ENCODE results near the gene OST4. TPM values are rescaled to one million over a fixed set of nuclear protein-coding genes. Genes with fewer than 3 reads are reported as not detected.

Gene OST4
- total RNA-seq, 1 experiment from 2014 or later, result 257 TPM

GRCh38 chr2:27089111-27089954 is 17.9 kb upstream of the OST4 start:
- BruUV-seq (replicated peaks), result no TSS peak
- no peaks in the 10 kb centered on the region for H3K36me3 Mint-ChIP-seq (ENCODE audit: insufficient read depth, unreplicated experiment)
- DNase-seq (ENCODE audit: unreplicated experiment), result no peak
- intact Hi-C loops (cut with micrococcal nuclease), result no loop called here
- no peak overlapping the region for H3K4me3 Mint-ChIP-seq (ENCODE audit: unreplicated experiment)
- ChIA-PET CTCF (interaction anchor here (0.6 to 1.6 kb wide), 8 partner anchors 9 to 412 kb away, joined by 3 to 7 read pairs (median 4); no protein-coding TSS in a partner anchor), POLR2A (no interaction called here)
- no peak overlapping the region for H3K27ac Mint-ChIP-seq (ENCODE audit: low read depth, unreplicated experiment)
- H3K9me3 Mint-ChIP-seq (ENCODE audit: unreplicated experiment), result no peaks in the 10 kb centered on the region
- H3K27me3 Mint-ChIP-seq (ENCODE audit: insufficient read depth, unreplicated experiment), result no peaks in the 10 kb centered on the region
- no peaks in the 10 kb centered on the region for H3K4me1 Mint-ChIP-seq (ENCODE audit: insufficient read depth, unreplicated experiment)
- no peak for TF ChIP-seq CTCF (IDR thresholded peaks at IDR 0.05; ENCODE audit: unreplicated experiment)

- ChIA-PET CTCF (interaction anchor here (0.7 to 2.0 kb wide), 6 partner anchors 8 to 215 kb away, joined by 3 to 22 read pairs (median 3); no protein-coding TSS in a partner anchor), POLR2A (interaction anchor here (2.1 kb wide), 1 partner anchor 17 kb away, joined by 8 read pairs; the partner anchor contains the start of gene OST4)
- Mint-ChIP-seq H3K27ac (ENCODE audit: low read depth, unreplicated experiment) (no peak overlapping the region), H3K4me3 (ENCODE audit: unreplicated experiment) (no peak overlapping the region), H3K36me3 (ENCODE audit: insufficient read depth, unreplicated experiment) (no peaks in the 10 kb centered on the region), H3K27me3 (ENCODE audit: insufficient read depth, unreplicated experiment) (no peaks in the 10 kb centered on the region), H3K9me3 (ENCODE audit: unreplicated experiment) (no peaks in the 10 kb centered on the region), H3K4me1 (ENCODE audit: insufficient read depth, unreplicated experiment) (no peaks in the 10 kb centered on the region)
- intact Hi-C loops (cut with micrococcal nuclease), result no loop called here
- no peak for DNase-seq (ENCODE audit: unreplicated experiment)
- no peak for TF ChIP-seq CTCF (IDR thresholded peaks at IDR 0.05; ENCODE audit: unreplicated experiment)
- BruUV-seq (replicated peaks), result no TSS peak
Measured at GRCh38 chr2:27088634-27089033, 17.2 kb upstream of the OST4 start.

- Mint-ChIP-seq H3K27ac (ENCODE audit: low read depth, unreplicated experiment) (no peak overlapping the region), H3K36me3 (ENCODE audit: insufficient read depth, unreplicated experiment) (no peaks in the 10 kb centered on the region), H3K4me3 (ENCODE audit: unreplicated experiment) (peak overlapping the region; percentile 75), H3K9me3 (ENCODE audit: unreplicated experiment) (no peaks in the 10 kb centered on the region), H3K27me3 (ENCODE audit: insufficient read depth, unreplicated experiment) (no peaks in the 10 kb centered on the region), H3K4me1 (ENCODE audit: insufficient read depth, unreplicated experiment) (no peaks in the 10 kb centered on the region)
- no peak for DNase-seq (ENCODE audit: unreplicated experiment)
- ChIA-PET CTCF (interaction anchor here (0.6 to 2.0 kb wide), 8 partner anchors 9 to 1234 kb away, joined by 3 to 22 read pairs (median 4); partner anchors contain the start of gene TRIM54), POLR2A (interaction anchor here (1.4 to 2.3 kb wide), 4 partner anchors 17 to 206 kb away, joined by 3 to 8 read pairs (median 7); partner anchors contain the start of genes AGBL5, OST4 and PREB)
- intact Hi-C loops (cut with micrococcal nuclease), result loop anchor here (2.0 kb wide), 1 partner anchor 37 kb away; the partner anchor contains the start of gene AGBL5
- no TSS peak for BruUV-seq (replicated peaks)
- no peak for TF ChIP-seq CTCF (IDR thresholded peaks at IDR 0.05; ENCODE audit: unreplicated experiment)
Measured at GRCh38 chr2:27087823-27088410, 16.5 kb upstream of the OST4 start.

Measured in MCF 10A (cell line).